Kidney capillary endothelial cell (primary cell): ENCODE measurements around the gene FANCC.

Source experiments
- DNase-seq: peaks from one replicate; pipeline ENCODE4 v3.0.0-alpha.2; 2018; ENCODE audit warnings: low spot score

FANCC gene, protein sequence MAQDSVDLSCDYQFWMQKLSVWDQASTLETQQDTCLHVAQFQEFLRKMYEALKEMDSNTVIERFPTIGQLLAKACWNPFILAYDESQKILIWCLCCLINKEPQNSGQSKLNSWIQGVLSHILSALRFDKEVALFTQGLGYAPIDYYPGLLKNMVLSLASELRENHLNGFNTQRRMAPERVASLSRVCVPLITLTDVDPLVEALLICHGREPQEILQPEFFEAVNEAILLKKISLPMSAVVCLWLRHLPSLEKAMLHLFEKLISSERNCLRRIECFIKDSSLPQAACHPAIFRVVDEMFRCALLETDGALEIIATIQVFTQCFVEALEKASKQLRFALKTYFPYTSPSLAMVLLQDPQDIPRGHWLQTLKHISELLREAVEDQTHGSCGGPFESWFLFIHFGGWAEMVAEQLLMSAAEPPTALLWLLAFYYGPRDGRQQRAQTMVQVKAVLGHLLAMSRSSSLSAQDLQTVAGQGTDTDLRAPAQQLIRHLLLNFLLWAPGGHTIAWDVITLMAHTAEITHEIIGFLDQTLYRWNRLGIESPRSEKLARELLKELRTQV

GRCh38 chr9:95317119-95317892, at the start of gene FANCC:
FANCC (minus strand) TSS chr9:95317709; CDS start chr9:95249291, 68,418 bp downstream.
- DNase-seq, result peak; percentile 72

- no peak for DNase-seq
Measured at GRCh38 chr9:95366731-95367325, 49.3 kb upstream of the FANCC start.

DNA sequence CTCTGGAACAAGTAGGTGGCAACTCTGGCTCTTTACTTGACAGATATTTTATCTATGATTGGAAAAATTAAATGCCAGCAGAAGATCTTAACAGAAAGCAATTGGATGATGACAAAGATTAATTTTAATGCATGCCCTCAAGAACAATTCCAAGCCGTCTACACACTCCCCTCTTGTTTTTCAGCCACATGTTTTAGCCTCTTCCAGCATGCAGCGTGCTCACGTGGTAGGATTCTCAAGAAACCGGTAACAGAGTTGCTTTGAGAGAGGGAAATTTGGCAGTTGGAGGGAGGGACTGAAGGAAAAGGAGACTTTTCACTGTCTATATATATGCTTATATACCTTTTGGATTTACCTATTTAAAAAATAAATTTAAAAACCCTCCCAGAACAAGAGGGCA, 48.3 kb upstream of the FANCC start:
- no peak for DNase-seq

DNA sequence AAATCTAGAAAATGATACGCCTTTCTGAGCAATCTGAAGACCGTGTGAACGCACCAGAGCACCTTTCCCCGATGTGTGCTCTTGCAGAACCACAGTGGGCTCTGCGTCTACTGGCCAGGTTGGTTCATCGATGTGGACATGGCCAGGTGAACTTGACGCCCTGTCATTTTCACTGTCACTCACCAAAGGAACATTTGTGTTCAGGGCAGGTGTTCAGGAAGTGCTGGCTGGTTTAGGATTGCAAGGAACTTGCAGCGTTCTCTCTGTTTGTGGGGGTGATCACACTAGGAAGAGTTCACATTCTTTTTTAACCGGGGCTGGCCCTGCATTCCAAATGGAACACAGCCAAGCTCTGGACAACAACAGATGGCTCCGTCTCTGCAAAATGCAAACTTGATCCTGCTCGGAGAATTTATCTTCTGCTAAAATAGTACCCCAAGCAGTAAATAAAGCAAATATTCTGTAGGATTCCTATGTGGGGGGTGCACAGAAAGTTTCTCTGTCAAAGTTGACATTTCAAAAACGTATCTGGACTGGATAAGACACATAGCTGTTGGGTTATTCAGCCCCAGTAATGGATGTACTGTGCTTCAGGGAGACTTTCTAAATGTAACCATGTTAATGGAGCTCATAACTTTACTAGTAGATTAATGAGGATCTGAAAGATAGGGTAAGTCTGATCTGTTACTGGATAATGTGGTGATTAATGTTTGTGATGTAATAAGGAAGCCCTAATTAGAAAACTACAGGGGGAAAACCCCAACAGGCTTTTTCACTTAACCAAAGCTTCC, 45.7 kb upstream of the FANCC start:
- DNase-seq, result no peak

DNA sequence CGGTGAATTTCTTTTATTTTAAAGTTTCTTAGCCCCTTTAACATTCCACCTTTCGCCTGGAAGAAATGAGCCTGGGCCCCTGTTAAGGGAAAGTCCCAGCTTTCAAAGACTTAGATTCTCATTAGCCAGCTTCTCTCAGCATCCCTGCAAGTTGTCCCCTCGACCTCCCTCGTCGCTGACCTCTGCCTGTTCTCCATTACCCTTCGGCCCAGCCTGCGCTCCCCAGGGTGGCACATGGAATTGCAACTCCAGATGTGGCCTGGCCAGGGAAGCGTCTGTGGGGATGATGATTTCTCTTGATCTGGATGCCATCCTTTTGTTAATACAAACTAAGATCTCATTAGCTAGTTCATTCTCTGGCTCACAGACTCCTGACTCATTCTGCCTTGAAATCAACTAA, 43.4 kb upstream of the FANCC start:
- DNase-seq, result no peak

DNA sequence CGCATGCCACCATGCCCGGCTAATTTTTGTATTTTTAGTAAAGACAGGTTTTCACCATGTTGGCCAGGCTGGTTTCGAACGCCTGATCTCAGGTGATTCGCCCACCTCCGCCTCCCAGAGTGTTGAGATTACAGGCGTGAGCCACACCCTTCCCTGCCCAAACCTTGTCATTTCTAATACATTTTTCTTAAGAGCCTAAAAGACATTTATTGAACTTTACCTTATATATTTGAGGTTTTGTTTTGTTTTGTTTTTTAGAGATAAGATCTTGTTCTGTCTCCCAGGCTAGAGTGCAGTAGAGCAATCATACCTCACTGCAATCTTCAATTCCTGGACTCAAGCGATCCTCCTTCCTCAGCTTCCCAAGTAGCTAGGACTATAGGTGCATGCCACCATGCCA, 39.8 kb upstream of the FANCC start:
- DNase-seq, result no peak

GRCh38 chr9:95355500-95355899, 38.0 kb upstream of the FANCC start:
- no peak for DNase-seq

- no peak for DNase-seq
Measured at GRCh38 chr9:95351051-95351450, 33.5 kb upstream of the FANCC start.

GRCh38 chr9:95350266-95350665, 32.8 kb upstream of the FANCC start:
- DNase-seq, result no peak

DNA sequence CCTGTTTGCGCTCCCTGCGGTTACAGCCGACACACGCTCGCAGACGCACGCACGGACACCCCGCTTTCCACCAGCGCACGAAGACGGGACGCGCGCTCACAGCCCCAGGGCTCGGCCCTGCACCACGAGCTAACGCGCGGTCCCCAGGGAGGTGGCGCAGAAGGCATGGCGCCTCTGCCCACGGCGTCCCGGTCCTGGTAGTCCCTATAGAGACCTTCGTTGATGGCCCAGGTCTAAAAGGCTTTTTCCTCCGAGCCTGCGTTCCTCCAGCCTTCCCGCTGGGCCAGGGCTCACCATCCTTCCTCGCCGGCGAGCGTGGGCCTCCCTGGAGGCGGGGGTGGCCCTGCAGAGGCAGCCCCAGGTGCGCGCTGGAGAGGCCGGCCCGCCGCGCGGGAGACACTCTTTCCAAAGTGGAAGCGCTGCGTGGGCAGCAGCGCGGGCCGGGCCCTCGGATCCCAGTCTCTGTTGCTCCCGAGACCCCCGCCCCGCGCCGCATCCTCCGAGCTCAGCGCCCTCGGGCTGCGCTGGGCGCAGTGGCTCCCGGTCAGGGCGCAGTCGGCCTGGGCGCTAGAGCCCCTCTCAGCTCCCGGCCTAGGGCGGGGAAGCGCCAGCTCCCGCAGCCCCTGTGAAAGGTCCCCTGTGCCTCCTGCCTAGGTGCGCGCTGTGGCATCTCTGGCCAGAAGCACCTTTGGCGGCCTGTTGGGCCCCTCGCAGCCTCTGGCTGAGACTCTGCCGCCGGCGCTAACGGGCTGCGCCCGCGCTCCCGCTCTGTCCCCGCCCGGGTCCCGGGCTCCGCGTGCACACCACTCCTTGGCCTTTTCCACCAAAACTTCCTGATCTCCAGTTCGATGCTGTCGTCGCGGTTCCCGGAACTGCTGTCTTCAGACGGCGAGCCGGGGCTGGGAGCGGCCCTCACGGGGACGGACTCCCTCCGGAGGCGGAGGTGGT, 31.9 kb upstream of the FANCC start:
- no peak for DNase-seq

- DNase-seq, result no peak
Measured at GRCh38 chr9:95346021-95346420, 28.5 kb upstream of the FANCC start.

DNA sequence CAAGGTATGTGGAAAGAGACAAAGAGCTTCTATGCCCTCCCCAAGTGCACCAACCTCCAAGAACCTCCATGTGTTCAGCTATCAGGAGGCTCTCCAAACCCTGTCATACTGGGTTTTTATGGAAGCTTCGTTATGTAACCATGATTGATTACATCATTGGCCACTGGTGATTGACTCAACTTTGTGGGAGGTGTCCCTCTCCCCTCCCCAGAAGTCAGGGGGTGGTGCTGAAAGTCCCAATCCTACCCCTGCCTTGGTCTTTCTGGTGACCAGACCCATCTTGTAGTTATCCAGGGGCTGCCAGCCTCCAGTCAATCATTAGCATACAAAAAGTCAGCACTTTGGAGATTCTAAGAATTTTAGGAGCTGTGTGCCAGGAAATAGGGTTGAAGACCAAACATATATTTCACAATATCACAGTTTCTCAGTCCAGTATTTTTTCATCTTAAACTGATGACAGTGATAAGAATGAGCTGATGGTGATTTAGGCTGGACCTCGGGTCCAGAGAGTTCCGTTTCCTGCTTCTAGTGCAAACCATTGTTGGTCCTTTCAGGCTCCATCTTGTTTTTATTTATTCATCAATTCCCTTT, 27.3 kb upstream of the FANCC start:
- DNase-seq, result no peak

DNA sequence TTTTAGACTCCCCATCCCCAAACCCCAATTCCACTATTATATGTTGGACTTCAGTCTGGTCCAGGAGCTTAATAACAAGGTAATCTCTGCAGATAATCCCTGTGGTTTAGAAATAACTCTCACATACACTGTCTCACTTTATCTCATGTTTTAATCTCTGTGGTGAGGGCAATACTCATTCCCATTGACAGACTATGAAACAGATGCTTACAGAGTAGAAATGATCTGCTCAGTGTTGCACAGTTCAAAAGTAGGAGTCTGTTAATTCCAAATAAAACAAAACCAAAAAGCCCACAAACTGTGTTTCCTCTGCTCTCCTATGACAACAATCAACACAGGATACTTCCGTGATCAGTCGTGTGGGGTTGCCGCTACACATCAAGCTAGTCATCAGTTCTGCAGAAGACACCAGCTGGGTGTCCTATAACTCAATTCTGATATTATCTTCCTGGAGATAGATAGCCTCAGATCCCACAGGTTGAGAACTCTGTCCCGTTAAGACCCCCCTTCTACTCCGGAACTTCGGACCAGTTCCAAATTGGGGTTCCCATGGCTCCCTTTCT, 26.3 kb upstream of the FANCC start:
- no peak for DNase-seq

GRCh38 chr9:95342571-95342970, 25.1 kb upstream of the FANCC start:
- no peak for DNase-seq

- DNase-seq, result no peak
Measured at GRCh38 chr9:95341293-95341962, 23.9 kb upstream of the FANCC start.

GRCh38 chr9:95338243-95338642, 20.7 kb upstream of the FANCC start:
- DNase-seq, result no peak

DNA sequence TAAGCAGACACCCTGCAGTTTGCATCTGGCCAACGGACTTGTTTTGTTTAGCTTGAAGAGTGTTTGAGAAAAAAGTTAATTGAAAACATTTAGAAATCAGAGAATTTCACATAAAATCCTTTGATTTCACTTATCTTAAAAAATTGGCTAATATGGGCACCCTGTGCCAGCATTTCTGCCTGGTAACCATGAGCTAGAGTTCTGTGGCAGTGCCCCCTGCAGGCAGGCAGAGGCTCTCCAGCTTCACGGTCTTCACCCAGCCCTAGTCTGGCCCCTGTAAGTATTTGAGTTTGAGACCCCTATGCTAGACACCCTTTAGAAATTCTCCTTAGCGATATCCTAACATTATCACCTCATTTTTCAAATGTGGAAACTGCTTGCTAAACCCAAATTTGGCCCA, 18.8 kb upstream of the FANCC start:
- no peak for DNase-seq

DNA sequence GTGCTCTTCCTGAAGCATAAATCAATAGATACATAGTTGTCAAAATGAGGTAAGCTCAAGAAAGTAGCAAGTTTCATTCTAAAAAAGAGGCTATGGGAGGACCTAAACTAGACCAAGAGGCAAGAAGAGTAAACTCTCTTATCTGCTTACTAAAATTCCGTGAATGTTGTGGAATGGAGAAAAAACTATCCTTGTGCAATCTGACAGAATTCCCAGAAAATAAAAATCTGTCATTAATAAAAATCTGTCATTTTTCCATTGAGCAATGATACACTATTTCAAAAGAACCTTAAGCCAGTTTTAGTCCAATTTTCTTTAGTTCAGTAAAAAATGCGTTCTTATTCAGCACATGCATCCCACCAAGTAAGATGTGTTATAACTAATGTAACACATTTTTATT, 15.9 kb upstream of the FANCC start:
- DNase-seq, result no peak

DNA sequence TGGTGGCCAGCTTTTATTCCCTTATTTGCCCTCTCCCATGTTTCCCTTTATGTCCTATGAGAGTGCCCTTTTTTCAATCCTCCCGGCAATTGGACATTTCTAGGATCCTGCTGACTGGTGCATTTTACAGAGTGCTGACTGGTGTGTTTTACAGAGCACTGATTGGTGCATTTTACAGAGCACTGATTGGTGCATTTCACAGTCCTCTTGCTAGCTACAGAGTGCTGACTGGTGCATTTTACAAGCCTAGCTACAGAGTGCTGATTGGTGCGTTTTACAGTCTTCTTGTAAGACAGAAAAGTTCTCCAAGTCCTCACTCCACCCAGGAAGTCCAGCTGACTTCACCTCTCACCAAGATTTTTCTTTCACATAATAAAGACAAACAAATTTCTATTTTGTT, 15.4 kb upstream of the FANCC start:
- DNase-seq, result no peak
